CD4-positive, alpha-beta T cell treated with Interferon alpha-2 for 1 hour (primary cell): Measurements from ENCODE around the gene LUZP1.

Experiments used
- DNase-seq, 2 donors: peaks; one replicate each; pipeline ENCODE4 v3.0.0-alpha.2; 2020 to 2022

LUZP1 gene

DNA sequence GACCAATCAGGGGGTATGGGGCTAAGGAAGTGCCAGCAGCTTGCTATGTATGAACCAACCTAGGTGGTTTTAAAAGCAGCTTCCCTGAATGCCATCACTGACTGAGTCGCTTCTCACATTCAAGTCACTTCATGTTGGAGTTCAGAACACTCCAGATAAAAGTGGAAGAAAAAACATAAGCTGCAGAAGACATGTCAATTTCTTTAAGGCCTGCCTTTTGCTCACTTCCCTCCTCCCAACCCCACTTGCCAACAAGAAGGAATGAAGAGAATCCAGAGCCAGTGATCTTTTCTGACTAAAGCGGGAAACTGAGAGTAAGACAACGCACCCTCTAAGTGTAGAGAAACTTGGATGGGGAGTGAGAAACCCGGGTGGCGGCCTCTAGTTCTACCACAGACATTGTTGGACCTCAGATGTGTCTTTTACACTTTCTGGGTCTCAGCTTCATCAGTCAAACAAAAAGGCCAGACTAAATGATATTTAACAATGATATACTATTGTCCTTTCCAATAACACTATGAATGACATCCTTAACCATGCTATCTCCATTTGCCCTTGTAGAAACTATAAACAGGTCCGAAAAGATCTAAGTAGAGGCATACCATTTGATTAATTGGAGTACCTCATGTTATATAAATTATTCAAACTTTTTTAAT is 54.1 kb downstream of the LUZP1 start:
- DNase-seq, result peak in 1 of 2 donors; percentile 20

GRCh38 chr1:23111600-23112535 is 56.8 kb downstream of the LUZP1 start:
- DNase-seq, result no peak

DNA sequence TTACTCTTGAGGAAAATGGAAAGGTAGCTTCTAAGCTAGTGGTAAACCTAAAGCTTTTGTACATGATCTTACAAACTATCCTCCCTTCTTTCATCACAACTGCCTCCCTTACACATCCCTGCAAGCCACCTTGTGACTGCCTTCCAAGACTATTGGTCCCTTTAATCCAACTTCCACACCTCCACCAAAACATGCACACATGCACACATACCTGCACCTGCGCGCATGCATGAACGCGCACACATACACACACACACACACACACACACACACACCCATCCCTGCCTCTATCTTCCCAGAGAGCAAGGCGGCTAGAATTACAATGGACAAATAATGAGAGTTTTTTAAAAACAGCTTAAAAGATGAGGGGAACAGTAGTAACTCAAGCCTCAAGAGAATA is 58.3 kb downstream of the LUZP1 start:
- DNase-seq, result no peak

- peak in 1 of 2 donors; percentile 27 for DNase-seq
These were observed 59.6 kb downstream of the LUZP1 start for GRCh38 chr1:23108918-23109533.

GRCh38 chr1:23103001-23103889 is 65.4 kb downstream of the LUZP1 start:
- peak; percentile 35 to 78 for DNase-seq

DNA sequence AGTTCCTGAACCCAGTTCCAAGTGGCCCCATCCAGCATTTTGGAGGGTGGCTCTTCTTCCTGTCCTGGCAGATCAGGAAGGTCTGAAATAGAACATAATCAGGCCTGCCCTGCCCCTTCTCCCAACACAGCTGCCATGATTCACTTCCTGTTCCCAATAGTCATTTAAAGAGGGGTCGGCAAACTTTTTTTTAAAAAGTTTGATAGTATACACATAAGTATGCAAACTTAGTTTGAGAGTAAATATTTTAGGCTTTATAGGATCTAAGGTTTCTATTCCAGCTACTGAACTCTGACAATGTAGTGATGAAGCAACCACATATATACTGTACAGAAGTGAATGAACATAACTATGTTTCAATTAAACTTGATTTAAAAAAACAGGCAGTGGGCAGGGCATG is 66.4 kb downstream of the LUZP1 start:
- DNase-seq, result no peak

DNA sequence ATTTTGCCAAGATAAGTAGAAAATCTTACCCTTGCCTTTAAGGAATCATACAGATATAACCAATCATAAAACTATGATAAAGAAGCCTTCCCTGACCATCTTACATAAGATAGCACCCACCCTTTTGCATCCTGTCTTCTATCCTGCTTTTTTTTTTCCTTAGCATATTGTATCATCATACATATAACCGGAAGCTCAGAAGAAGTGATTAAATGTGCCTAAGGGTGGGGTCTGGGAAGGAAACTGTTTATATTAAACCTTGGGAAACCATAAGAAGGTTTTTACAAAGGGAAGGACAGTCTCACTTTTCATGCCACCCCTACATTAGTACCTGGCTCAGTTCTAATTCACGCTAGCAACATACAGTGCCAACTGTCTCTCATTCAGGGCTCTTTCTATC is 66.8 kb downstream of the LUZP1 start:
- no peak for DNase-seq

GRCh38 chr1:23101101-23101827 is 67.4 kb downstream of the LUZP1 start:
- no peak for DNase-seq

DNA sequence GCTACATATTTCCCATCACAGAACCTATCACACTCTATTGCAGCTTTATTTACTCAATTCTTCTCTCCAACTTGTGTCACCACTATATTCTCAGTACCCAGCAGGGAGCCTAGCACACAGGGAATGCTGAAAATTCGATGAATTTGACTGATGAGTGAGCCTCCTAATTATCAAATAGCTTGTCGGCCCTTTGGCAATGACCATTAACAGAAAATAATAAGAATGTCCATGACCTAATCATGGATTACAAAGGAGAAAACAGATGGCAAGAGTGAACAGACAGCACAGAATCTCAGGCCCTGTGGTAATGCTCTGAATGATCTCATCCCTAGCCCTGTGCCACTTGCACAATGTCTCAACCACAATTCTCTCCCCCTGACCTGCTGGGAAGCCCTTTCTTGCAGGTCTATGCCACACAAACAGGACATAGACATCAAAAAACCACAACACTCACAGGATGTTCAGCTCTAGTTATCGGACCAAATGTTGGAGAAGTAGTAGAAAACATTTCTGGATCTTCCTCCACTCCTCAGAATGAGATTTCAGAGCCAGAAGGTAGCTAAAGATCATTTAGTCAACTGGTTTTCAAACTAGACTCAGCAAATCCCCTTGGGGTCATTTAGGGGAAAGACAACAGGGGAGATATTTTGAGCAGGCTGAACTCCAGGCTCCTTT is 68.4 kb downstream of the LUZP1 start:
- DNase-seq, result peak; percentile 49 to 70

GRCh38 chr1:23099171-23099536 is 69.5 kb downstream of the LUZP1 start:
- DNase-seq, result no peak

- peak; percentile 61 to 80 for DNase-seq
These were observed 70.0 kb downstream of the LUZP1 start for GRCh38 chr1:23098463-23099170.

DNA sequence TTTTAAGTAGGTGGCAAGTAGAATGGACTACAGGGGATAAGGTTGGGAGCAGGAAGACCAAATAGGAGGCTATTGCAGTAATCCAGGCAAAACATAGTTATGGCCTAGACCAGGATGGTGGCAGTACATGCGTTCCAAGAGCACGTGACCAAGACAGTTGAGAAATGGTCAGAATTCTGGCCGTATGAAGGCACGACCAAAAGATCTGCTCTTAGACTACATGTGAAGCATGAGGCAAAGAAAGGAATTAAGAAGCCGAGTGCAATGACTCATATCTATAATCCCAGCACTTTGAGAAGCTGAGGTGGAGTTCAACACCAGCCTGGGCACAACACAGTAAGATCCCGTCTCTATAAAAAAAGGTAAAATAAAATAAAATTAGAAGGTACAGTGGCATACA is 71.3 kb downstream of the LUZP1 start:
- DNase-seq, result no peak

DNA sequence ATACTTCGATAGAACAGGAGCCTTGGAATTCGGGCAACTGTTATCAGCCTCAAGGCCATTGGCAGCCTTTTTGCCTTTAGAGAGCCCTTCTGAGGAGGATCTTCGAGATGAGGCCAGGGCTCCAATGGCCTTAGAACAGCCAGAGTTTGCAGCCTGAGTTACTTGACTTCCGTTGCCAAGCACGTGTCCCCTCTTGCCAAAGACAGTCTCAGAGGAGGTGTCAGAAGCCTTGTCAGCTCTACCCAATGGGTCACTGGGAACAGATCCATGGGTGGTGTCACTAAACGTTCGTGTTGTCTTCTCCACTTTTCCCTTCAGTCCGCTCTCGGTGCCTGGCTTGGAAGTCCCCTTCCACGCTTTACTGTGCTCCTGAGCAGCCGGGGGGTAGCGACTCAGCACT is 76.2 kb downstream of the LUZP1 start:
- no peak for DNase-seq

GRCh38 chr1:23091545-23091944 is 77.1 kb downstream of the LUZP1 start:
- no peak for DNase-seq

GRCh38 chr1:23090056-23090455 is 78.6 kb downstream of the LUZP1 start:
- no peak for DNase-seq

GRCh38 chr1:23088027-23088426 is 80.6 kb downstream of the LUZP1 start:
- DNase-seq, result no peak

DNA sequence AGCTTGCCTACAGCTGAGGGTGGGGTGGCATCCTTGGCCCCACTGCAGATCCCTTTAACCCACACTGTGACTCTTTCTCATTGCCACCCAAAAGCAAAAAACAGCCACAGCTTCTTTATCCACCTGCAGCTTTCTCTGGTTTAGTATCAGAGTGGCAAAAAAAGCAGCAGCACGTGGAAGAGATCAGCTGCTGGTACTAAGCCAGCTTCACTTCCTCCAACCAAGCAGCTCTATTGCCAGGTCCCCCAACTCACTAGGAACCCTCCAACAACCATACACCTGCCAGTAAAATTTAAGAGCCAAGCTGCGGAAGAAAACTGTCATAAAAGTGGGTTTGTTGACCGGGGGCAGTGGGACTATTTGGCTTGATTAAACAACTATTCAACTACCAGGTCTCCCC is 83.0 kb downstream of the LUZP1 start:
- DNase-seq, result no peak

GRCh38 chr1:23084880-23085279 is 83.8 kb downstream of the LUZP1 start:
- no peak for DNase-seq

- no peak for DNase-seq
These were observed 84.8 kb downstream of the LUZP1 start for GRCh38 chr1:23083714-23084480.

- no peak for DNase-seq
These were observed 87.3 kb downstream of the LUZP1 start for GRCh38 chr1:23081376-23081775.
